ENCODE data around the gene UCP3. TPM values are rescaled to one million over a fixed set of nuclear protein-coding genes. Genes with fewer than 3 reads are reported as not detected.

UCP3 gene
- total and polyA plus RNA-seq, 4 donors, result 0.07 to 1.3 (median 0.34) TPM

GRCh38 chr11:74019104-74019738, 10.3 kb upstream of the UCP3 start:
- H3K4me3 ChIP-seq (ENCODE audit: low read depth in 1 of 3, low read length in 3 of 3), result no peak overlapping the region
- no peak for DNase-seq (ENCODE audit: low spot score)
- no peaks in the 10 kb centered on the region for H3K36me3 ChIP-seq (ENCODE audit: control insufficient read depth in 4 of 4, insufficient read depth in 3 of 4, low read depth in 1 of 4, low read length in 3 of 4)
- TF ChIP-seq HNF4A (conservative IDR thresholded peaks at IDR 0.05) (peak; percentile 81 to 82), GABPA (IDR thresholded peaks at IDR 0.05 in 1 of 2, conservative IDR thresholded peaks at IDR 0.05 in 1 of 2) (no peak), REST (IDR thresholded peaks at IDR 0.05) (no peak), EGR1 (IDR thresholded peaks at IDR 0.05; ENCODE audit: low read depth in 2 of 2) (no peak), YY1 (IDR thresholded peaks at IDR 0.05) (peak; percentile 39), HNF4G (IDR thresholded peaks at IDR 0.05) (no peak), FOXA2 (IDR thresholded peaks at IDR 0.05) (peak; percentile 10), ATF3 (IDR thresholded peaks at IDR 0.05) (no peak), CTCF (IDR thresholded peaks at IDR 0.05; ENCODE audit: low read depth, low read length, missing input control) (no peak), RAD21 (IDR thresholded peaks at IDR 0.05) (peak; percentile 5 to 29), JUND (IDR thresholded peaks at IDR 0.05) (peak; percentile 47 to 53), NR2F2 (IDR thresholded peaks at IDR 0.05) (peak; percentile 99), SP1 (IDR thresholded peaks at IDR 0.05) (peak; percentile 65), MAX (IDR thresholded peaks at IDR 0.05) (no peak), FOXA1 (IDR thresholded peaks at IDR 0.05) (no peak), ZBTB33 (IDR thresholded peaks at IDR 0.05) (no peak), RXRA (IDR thresholded peaks at IDR 0.05) (peak; percentile 82 to 87), TAF1 (conservative IDR thresholded peaks at IDR 0.05) (no peak)
- H3K4me1 ChIP-seq (ENCODE audit: control insufficient read depth in 4 of 4, insufficient read depth in 4 of 4, low read length in 3 of 4), result peaks cover 15 to 29% (median 22%) of the 10 kb centered on the region in 4 donors
- H3K27ac ChIP-seq (ENCODE audit: low read depth in 1 of 2, low read length in 2 of 2), result peak overlapping the region; percentile 92 to 93
- no peaks in the 10 kb centered on the region for H3K9me3 ChIP-seq (ENCODE audit: control insufficient read depth in 4 of 4, low read length in 3 of 4)
- WGBS, result 15% methylated on average over 4 of the region's 4 CpGs
- no peaks in the 10 kb centered on the region for H3K27me3 ChIP-seq (ENCODE audit: control insufficient read depth in 4 of 4, insufficient read depth in 4 of 4, low read length in 3 of 4)
- H3K9ac ChIP-seq (ENCODE audit: low read depth in 1 of 2, low read length in 2 of 2), result peak overlapping the region in 1 of 2 donors; percentile 33
